Stimulated activated CD4-positive, alpha-beta T cell treated with anti-CD3 and anti-CD28 coated beads, Interleukin-4, amount 100 ng/mL, for 1 hour (primary cell): ENCODE measurements around the gene NFIB.

Source experiments
- DNase-seq: peaks from one replicate; pipeline ENCODE4 v3.0.0-alpha.2; 2020

Gene NFIB

DNA sequence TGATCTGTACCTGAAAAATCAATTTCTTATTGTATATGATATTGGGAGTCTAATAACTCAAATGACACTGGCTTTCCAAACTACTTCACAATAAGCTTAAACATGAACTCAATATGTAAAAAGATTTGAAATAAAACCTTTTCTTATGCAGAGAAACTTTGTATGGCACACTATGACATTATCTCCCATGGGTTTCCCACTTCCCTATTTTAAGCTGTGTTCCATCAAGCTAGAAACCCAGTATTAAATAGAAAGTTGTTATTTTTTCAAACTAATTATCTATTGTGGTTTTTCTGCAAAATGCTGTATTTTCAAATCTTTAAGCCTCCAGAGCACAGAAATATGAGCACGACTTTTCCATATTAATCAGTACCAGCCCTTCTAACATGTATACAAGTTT, 174.7 kb downstream of the NFIB start:
- no peak for DNase-seq

- no peak for DNase-seq
These were observed 177.1 kb downstream of the NFIB start for GRCh38 chr9:14136646-14137370.

DNA sequence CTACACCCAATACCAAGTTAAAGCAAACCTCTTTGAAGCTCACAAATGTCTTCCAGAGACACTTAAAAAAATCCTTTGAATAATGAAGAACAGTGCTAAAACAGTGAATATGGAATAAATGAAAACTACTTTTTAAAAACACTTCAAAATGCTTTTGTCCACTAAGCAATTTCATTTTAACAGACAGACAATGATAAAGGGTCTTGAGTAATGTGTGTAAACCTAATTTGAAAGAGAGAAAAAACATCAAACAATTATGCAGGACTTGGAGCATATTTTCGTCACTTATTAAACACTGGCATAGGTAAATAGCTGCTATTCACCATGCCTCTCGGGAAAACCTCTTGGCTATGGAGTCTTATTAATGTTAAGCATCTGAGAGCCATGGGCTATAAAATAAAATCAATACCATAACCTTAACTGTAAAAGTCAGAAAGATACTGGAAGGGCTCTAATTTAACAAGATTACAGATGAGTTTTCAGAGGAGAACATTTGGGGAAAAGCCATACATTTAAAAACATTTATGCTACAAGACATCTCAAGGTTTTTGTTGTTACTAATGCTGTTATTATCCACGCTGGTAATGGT, 177.8 kb downstream of the NFIB start:
- DNase-seq = no peak

DNA sequence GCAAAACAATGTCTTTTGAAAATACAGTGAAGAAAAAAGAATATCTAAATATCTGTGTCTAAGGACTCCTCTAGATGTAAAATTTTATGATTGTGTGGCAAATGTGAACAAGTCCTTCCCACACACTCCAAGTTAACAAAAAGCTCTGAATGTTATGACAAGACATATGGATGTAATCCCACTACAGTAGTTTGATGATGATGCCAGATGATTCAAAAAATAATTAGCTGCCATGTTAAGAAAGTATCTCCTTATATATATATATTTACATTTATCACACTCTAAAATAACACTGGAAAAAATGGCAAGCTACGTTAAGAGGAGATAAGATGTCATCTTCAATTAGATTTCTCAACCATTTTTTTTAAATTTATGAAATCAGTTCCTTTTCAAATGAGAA, 178.5 kb downstream of the NFIB start:
- DNase-seq = no peak

GRCh38 chr9:14133394-14133793, 180.5 kb downstream of the NFIB start:
- DNase-seq = no peak

DNA sequence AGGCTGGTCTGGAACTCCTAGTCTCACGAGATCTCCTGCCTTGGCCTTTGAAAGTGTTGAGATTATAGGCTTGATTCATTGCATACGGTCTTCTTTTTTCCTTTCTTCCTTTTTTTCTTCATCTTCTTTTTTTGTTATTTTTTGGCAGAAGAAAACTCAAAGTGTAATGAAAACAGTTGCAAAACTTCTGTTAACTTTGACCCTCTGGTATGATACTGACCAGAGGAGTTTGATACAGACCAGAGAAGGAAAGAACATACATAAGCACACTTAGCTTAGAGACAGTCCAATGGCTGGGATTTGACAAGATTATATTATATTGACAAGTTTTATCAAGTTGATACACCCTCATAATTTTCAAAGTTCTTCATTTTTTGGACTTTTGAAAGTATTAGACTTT, 181.2 kb downstream of the NFIB start:
- DNase-seq = no peak

- no peak for DNase-seq
These were observed 182.4 kb downstream of the NFIB start for GRCh38 chr9:14131356-14132088.

DNA sequence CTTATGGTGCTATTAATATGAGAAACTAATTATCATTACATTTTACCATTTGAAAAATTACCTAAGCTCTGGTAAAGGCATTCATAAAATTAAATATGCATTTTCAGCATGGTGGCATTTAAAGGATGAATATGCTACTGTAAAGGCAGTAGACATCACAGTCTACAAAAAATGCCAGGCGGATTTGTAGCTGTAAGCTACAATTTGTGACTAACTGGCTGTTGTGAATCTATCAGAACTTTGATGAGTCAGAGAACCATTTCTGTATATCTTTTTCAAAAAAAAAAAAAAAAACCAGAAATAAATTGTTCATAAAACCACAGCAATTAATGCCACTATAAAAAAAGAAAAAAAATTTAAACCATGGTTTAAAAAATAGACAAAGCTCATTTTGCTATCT, 186.3 kb downstream of the NFIB start:
- DNase-seq = no peak

- DNase-seq = no peak
These were observed 194.0 kb downstream of the NFIB start for GRCh38 chr9:14119694-14120514.

DNA sequence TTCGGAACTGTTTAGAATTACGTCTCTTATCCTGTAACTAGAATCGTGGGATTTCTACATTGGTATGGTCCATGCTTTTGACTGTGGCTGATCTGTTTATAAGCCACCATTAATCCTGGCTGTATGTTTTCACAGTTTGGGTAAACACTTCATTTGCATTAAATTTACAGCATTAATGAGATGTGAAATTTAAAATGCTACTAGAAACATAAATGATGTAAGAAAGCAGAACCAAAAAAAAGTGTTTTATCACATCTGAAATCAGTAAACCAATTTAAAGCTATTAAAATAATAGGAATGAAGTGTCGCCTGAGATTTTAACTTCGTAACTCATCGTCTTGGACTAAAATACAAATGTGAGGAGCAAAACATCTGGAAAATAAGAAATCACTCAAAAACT, 201.7 kb downstream of the NFIB start:
- DNase-seq = no peak

DNA sequence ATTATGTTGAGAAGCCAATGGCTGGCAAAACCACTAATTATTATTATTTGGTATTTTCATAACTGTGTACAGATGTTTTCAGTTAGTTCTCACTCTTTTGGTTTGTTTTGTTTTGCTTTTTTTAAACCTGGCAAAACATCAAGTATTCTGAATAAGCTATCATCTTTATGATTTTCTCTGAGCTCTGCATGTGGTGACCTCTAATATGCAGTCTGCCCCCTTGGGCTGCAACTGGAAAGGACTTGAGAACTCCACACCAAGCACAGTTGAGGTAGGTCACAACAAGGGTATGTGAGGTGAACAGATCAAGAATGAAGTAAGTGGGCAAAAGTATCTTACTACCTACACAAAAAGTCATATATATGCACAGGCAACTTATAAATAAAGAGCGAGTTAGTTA, 202.2 kb downstream of the NFIB start:
- no peak for DNase-seq

GRCh38 chr9:14107977-14108376, 206.0 kb downstream of the NFIB start:
- DNase-seq = no peak

DNA sequence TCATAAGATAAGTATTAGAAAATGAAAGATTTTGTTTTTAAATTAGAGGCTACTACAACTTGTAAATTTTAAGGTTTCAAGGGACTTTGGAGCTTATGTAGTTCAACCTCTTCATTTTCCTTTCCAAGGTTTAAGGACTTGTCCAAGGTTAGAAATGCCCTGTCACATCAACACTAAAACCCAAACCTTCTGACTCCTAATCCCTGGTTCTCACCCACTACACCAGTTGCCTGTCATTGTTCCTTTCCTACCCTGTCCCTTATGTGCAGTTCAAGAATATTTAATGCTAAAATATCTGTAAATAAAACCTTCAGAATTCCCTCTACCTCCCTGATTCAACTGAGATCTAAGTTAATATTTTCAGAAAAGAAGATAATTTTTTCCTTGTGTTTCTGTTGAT, 206.4 kb downstream of the NFIB start:
- DNase-seq = no peak

- DNase-seq = no peak
These were observed 207.2 kb downstream of the NFIB start for GRCh38 chr9:14106699-14107098.

DNA sequence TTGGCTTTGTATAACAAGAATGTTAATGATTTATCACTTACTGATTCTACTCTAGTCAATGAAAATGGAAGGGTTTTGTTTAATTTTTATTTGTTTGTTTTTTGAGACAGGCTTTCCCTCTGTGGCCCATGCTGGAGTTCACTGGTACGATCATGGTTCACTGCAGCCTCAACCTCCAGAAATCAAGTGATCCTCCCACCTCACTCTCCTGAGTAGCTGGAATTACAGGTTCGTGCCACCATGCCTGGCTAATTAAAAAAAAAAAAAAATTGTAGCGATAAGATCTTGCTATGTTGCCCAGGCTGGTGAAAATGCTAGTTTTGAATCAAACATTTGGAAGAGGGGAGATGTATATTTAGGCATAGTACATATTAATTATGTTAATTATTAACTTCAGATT, 209.4 kb downstream of the NFIB start:
- no peak for DNase-seq

GRCh38 chr9:14103115-14103514, 210.8 kb downstream of the NFIB start:
- no peak for DNase-seq

DNA sequence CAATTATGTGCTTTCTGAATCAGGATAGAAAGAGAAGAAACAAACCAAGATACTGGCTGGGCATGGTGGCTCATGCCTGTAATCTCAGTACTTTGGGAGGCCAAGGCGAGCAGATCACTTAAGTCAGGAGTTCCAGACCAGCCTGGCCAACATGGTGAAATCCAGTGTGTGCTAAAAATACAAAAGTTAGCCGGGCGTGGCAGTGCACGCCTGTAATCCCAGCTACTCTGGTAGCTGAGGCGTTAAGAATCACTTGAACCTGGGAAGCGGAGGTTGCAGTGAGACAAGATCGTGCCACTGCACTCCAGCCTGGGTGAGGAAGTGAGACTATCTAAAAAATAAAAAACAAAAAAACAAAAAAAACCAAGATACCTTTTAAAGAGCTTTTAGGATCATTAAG, 214.2 kb downstream of the NFIB start:
- no peak for DNase-seq

DNA sequence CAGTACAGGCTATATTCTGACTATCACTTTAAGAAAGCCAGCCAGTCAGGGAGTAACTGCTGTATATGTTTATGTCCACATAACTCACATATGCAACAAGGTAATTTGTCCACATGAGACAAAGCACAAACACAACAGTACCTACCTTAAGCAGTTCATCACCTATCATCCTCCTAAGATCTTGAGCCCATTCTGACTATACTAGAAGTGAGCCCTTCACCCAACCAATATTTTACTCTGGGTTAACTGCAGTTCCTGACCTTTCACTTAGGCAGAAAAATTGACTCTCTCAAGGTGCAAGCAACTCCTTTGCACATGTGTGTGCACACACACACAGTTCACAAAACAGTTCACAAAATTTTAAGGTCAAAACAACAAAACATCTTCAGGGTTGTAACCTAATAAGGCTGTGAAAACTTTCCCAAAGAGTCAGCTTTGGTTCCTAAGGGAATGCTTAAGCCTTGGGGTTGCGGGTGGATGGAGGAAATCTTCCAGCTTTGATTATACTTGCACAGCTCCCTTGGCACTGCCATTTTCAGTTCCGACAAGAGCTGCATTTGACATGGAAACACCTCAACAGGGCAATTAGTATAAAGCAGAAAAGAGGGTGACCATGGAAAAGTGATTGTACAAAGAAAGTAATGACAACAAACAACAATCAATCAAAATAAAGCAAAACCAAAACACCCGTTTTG, 215.3 kb downstream of the NFIB start:
- no peak for DNase-seq

- DNase-seq = no peak
These were observed 216.1 kb downstream of the NFIB start for GRCh38 chr9:14097666-14098415.

DNA sequence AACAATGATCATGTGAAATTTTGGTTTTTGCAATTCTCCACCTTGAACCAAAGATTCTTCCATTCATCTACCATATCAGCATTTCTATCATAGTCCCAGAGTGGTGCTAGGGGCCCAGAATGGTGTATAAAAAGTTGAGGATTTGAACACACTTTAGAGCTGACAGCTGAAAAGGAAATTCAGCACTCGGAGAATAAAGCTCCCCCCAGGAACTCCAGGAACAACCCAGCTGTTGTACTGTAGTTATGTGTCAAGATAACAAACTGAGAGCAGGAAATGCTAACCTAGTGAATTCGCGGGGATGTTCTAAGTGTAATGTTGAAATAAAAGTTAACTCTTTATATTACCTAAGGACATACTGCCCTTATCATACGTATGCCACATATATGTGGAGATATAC, 216.7 kb downstream of the NFIB start:
- no peak for DNase-seq

DNA sequence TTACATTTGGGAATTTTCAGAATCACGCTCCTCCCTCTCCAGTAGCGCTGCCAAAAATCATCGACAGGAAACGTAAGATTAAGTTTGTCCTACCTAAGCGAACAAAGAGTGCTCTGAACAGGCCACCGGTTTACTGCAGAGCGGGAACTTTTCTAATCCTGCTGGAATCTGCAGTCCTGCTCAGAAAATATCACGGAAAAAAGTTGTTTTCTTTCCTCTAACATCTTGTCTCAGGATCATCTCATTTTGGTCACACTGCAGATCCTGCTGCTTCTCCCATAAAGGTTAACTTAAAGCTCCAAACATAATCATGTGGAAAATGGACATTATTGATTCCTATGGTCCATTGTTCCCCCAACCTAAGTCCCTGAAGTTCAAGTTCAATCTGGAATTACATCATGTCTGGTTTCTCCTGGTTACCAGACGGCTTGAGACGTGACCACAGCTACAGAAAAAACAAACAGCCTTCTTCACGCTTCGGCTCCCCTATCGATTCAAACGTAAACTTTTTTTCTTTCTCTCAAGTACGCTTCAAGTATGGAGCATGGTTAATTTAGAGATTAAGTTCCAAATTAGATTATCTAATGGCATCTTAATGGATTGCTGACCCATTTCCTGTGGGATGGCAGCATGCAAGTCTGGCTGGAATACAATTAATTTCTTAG, 217.6 kb downstream of the NFIB start:
- DNase-seq = no peak

DNA sequence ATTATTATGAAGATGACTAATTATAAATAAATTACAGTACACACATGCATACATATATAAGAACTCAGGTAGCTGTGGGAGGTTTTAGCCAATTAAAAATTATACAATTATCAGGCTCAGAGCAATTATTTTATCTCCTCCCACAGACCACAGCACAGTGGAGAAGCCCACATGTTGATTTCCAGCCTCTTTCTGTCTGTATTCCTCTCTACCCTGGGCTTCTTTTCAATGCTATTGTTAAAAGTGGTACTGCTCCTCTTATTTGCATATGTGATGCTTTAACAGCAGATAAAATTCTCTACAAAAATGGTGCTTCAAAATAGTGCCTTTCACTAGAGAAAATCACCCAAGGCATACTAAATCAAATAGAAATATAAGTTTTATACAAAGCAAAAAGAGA, 218.7 kb downstream of the NFIB start:
- no peak for DNase-seq
